Endothelial cell of umbilical vein (primary cell): ENCODE results near the gene TCERG1L. TPM values are rescaled to one million over a fixed set of nuclear protein-coding genes. Genes with fewer than 3 reads are reported as not detected.

Experiments
- BruUV-seq: library from RNA; stranded (reverse); fragments of 400-500 nt; replicated peaks from 2 replicates; lab custom pipeline; 2021; lab: Mats Ljungman, UMichigan
- CTCF ChIA-PET: fragments of 300-600, 350-600 bp; sonication (Branson Sonifier 250); formaldehyde crosslinking; loops from one replicate; lab custom pipeline; 2021; ENCODE audit warnings: antibody characterized with exemption, inconsistent platforms; lab: Charles Lee
- POLR2A ChIA-PET: fragments of 300-600, 350-600 bp; sonication (Branson Sonifier 250); formaldehyde crosslinking; loops from one replicate; lab custom pipeline; 2021; ENCODE audit warnings: antibody characterized with exemption, inconsistent platforms; lab: Charles Lee
- DNase-seq: peaks from one replicate; pipeline ENCODE4 v3.0.0-alpha.2; 2011; ENCODE audit warnings: low read depth, low spot score
- FAIRE-seq: peaks from 2 replicates; lab custom pipeline; 2011; peaks lifted over from hg19 to GRCh38; lab: Jason Lieb, UNC
- H2AFZ ChIP-seq: 2 replicates; pipeline ENCODE4 v1.6.0; 2012; ENCODE audit warnings: low read depth, low read length, control low read depth, inconsistent platforms
- H3K27ac ChIP-seq: 2 replicates; pipeline ENCODE4 v1.5.1; 2011; ENCODE audit warnings: low read depth, mild to moderate bottlenecking, control low read depth, low read length, moderate library complexity; ENCODE audit not compliant: insufficient read depth
- H3K27me3 ChIP-seq, 2 experiments: 2 replicates each; pipeline versions ENCODE4 v1.6.0 to v1.6.1; 2011; ENCODE audit warnings: low read length in 2 of 2, mixed read lengths in 1 of 2; ENCODE audit not compliant: control insufficient read depth in 2 of 2, insufficient read depth in 2 of 2
- H3K36me3 ChIP-seq, 2 experiments: 2 replicates in 1 of 2; 3 replicates in 1 of 2; pipeline ENCODE4 v1.5.1; 2011; ENCODE audit warnings: low read length in 2 of 2, mild to moderate bottlenecking in 1 of 2, moderate library complexity in 1 of 2; ENCODE audit not compliant: control insufficient read depth in 2 of 2, insufficient read depth in 2 of 2; ENCODE audit errors: extremely low read depth in 1 of 2
- H3K4me1 ChIP-seq: 3 replicates; pipeline ENCODE4 v1.5.1; 2011; ENCODE audit warnings: mild to moderate bottlenecking, low read length; ENCODE audit not compliant: control insufficient read depth, insufficient read depth; ENCODE audit errors: extremely low read depth
- H3K4me2 ChIP-seq: 2 replicates; pipeline ENCODE4 v1.6.1; 2011; ENCODE audit warnings: low read length, control low read depth, mixed read lengths; ENCODE audit not compliant: insufficient read depth
- H3K4me3 ChIP-seq, 3 experiments: fragments of 200-600 bp in 1 of 3; sonication (generic), shearing (Covaris generic) in 1 of 3; replicated peaks in 1 of 3; 2 replicates each; pipeline ENCODE4 v1.5.1; 2011 to 2016; ENCODE audit warnings: control low read depth in 3 of 3, low read length in 3 of 3, mild to moderate bottlenecking in 2 of 3, inconsistent platforms in 1 of 3, low read depth in 1 of 3, moderate library complexity in 1 of 3; ENCODE audit not compliant: insufficient read depth in 1 of 3
- H3K79me2 ChIP-seq: 2 replicates; pipeline ENCODE4 v1.6.0; 2012; ENCODE audit warnings: low read length, inconsistent platforms; ENCODE audit not compliant: control insufficient read depth, insufficient read depth
- H3K9ac ChIP-seq: replicated peaks from 2 replicates; pipeline ENCODE3; 2011; ENCODE audit warnings: low read length, control low read depth; ENCODE audit not compliant: insufficient read depth; ENCODE audit errors: extremely low read depth
- H3K9me1 ChIP-seq: replicated peaks from 3 replicates; pipeline ENCODE4 v1.6.0; 2011; ENCODE audit warnings: mild to moderate bottlenecking, low read length; ENCODE audit not compliant: control insufficient read depth, insufficient read depth; ENCODE audit errors: extremely low read depth
- H3K9me3 ChIP-seq: replicated peaks from 2 replicates; pipeline ENCODE4 v1.5.1; 2012; ENCODE audit warnings: low read length, inconsistent platforms; ENCODE audit not compliant: control insufficient read depth, insufficient read depth
- H4K20me1 ChIP-seq: replicated peaks from 2 replicates; pipeline ENCODE3; 2011; ENCODE audit warnings: mild to moderate bottlenecking, low read length; ENCODE audit not compliant: control insufficient read depth, insufficient read depth; ENCODE audit errors: extremely low read depth
- EZH2 ChIP-seq: IDR thresholded peaks from 2 replicates; pipeline ENCODE4 v1.6.1; 2012; ENCODE audit warnings: borderline replicate concordance, low read depth, mild to moderate bottlenecking, moderate library complexity, low read length, inconsistent platforms; ENCODE audit not compliant: severe bottlenecking
- FOS ChIP-seq: IDR thresholded peaks from 2 replicates; pipeline ENCODE4 v1.6.1; 2011; ENCODE audit warnings: mild to moderate bottlenecking, low read length, moderate library complexity, borderline replicate concordance; ENCODE audit not compliant: insufficient read depth
- GATA2 ChIP-seq: IDR thresholded peaks from 2 replicates; pipeline ENCODE4 v1.7.0; 2011; ENCODE audit warnings: low read depth, mild to moderate bottlenecking, moderate library complexity, mixed read lengths, low read length; ENCODE audit not compliant: insufficient read length, insufficient read depth
- JUN ChIP-seq: IDR thresholded peaks from 2 replicates; pipeline ENCODE4 v1.6.1; 2011; ENCODE audit warnings: borderline replicate concordance, low read depth; ENCODE audit not compliant: insufficient read length, insufficient read depth
- MYC ChIP-seq: IDR thresholded peaks from one replicate; pipeline ENCODE4 v1.6.1; 2011; ENCODE audit warnings: mild to moderate bottlenecking, low read depth, low read length
- POLR2A ChIP-seq: IDR thresholded peaks from 2 replicates; pipeline ENCODE4 v1.6.1; 2012; ENCODE audit warnings: low read depth, mild to moderate bottlenecking, control low read depth, low read length
- POLR2AphosphoS5 ChIP-seq: IDR thresholded peaks from 2 replicates; pipeline ENCODE4 v1.6.1; 2012; ENCODE audit warnings: low read depth, mild to moderate bottlenecking, control low read depth, low read length, moderate library complexity; ENCODE audit not compliant: insufficient read depth
- dilution Hi-C: fragments of 300-500 bp; cut with MboI; formaldehyde crosslinking; loops from one replicate; pipeline ENCODE4 v1.15.0; 2019; ENCODE audit warnings: low sequenced_read_pairs; ENCODE audit not compliant: extremely low pct_ligation_motif_present
- intact Hi-C: fragments of 100-400 bp; cut with micrococcal nuclease; formaldehyde crosslinking; loops from one replicate; pipeline ENCODE4 v1.10.0; 2022
- polyA plus RNA-seq, 4 experiments: library from polyadenylated mRNA; depleted of rRNA in 3 of 4; stranded (reverse) in 3 of 4; unstranded in 1 of 4; fragments of >200 nt; gene quantifications; 2 replicates each; pipeline versions ENCODE4 v1.2.1 to v1.2.3, GENCODE V29; 2011 to 2012; ENCODE audit warnings: missing spikeins in 1 of 4
- total RNA-seq: library from RNA; stranded (reverse); gene quantifications from 2 replicates; pipeline ENCODE4 v1.2.3, GENCODE V29; 2021
- TF ChIP-seq, protein P1 (sequence below): IDR thresholded peaks from 2 replicates; pipeline ENCODE4 v1.6.1; 2011; ENCODE audit not compliant: insufficient read depth, insufficient read length
- TF ChIP-seq, protein P2 (sequence below), 2 donors: IDR thresholded peaks; 1 replicate in 1 of 2; 2 replicates in 1 of 2; pipeline ENCODE4 v1.5.1; 2011; ENCODE audit warnings: low read length in 2 of 2, mild to moderate bottlenecking in 2 of 2, moderate library complexity in 2 of 2, control low read depth in 1 of 2, inconsistent platforms in 1 of 2, low read depth in 1 of 2; ENCODE audit not compliant: insufficient read depth in 1 of 2; ENCODE audit errors: extremely low read depth in 1 of 2

TCERG1L gene
- total and polyA plus RNA-seq, 2 donors (not counting 3 experiments of a cell fraction or from before 2014, with no cell fraction given) = not detected

DNA sequence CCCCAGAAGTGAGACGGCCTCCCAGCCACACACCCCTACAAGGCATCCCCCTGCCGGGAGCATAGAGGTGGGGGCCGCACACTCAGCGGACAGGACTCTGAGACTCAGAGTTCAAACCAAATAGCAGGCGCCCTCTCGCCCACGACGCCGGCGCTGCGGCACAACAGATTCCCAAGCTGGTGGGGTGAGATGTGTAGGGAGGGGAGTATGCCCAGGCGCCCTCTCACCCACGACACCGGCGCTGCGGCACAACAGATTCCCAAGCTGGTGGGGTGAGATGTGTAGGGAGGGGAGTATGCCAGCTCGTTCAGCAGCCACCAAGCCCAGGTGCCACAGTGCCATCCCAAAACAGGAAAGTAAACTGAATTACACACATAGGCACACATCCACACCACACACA, 64.7 kb downstream of the TCERG1L start:
- no peaks in the 10 kb centered on the region for H3K79me2 ChIP-seq
- POLR2A ChIA-PET = no interaction called here
- H3K4me3 ChIP-seq = no peak overlapping the region
- intact Hi-C loops (no loop called here), dilution Hi-C loops (no loop called here)
- no peaks in the 10 kb centered on the region for H3K4me1 ChIP-seq
- no peak overlapping the region for H3K9ac ChIP-seq
- no peaks in the 10 kb centered on the region for H3K36me3 ChIP-seq
- H3K27ac ChIP-seq = no peak overlapping the region
- no peak overlapping the region for H2AFZ ChIP-seq
- no peaks in the 10 kb centered on the region for H3K9me1 ChIP-seq
- FAIRE-seq (no peak), DNase-seq (no peak)
- BruUV-seq = no TSS peak
- CTCF ChIA-PET = no interaction called here
- no peaks in the 10 kb centered on the region for H4K20me1 ChIP-seq
- TF ChIP-seq POLR2AphosphoS5 (no peak), FOS (no peak)
- TF ChIP-seq, protein P1, sequence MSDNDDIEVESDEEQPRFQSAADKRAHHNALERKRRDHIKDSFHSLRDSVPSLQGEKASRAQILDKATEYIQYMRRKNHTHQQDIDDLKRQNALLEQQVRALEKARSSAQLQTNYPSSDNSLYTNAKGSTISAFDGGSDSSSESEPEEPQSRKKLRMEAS = no peak
- no peak overlapping the region for H3K4me2 ChIP-seq
- H3K9me3 ChIP-seq = peaks cover 6% of the 10 kb centered on the region
- no peaks in the 10 kb centered on the region for H3K27me3 ChIP-seq

DNA sequence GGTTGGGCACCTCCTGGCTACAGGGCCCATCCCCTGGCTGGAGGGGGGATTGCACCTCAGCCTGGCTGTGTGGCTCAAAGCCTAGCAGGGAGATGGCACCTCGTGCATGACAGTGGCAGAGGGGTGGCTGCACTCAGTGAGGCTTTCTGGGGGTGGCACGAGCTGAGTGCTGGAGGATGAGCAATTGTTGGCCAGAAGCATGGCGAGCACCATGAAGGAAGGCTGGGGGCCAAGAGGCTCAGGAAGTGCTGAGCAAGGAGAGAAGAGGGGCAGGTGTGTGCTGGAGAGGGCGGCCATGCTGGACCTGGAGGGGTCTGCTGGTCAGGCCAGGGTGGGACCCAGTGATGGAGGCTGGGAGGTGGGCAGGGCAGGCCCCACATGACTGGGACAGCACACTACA, 65.4 kb downstream of the TCERG1L start:
- dilution Hi-C loops (no loop called here), intact Hi-C loops (no loop called here)
- no TSS peak for BruUV-seq
- DNase-seq (no peak), FAIRE-seq (no peak)
- Histone ChIP-seq H3K9me1 (no peaks in the 10 kb centered on the region), H3K36me3 (no peaks in the 10 kb centered on the region), H3K27me3 (no peaks in the 10 kb centered on the region), H3K79me2 (no peaks in the 10 kb centered on the region), H3K27ac (no peak overlapping the region), H3K4me3 (no peak overlapping the region), H2AFZ (no peak overlapping the region), H4K20me1 (no peaks in the 10 kb centered on the region), H3K9ac (no peak overlapping the region), H3K4me2 (no peak overlapping the region), H3K4me1 (no peaks in the 10 kb centered on the region), H3K9me3 (peaks cover 6% of the 10 kb centered on the region)
- CTCF ChIA-PET = no interaction called here
- TF ChIP-seq FOS (no peak), MYC (no peak), EZH2 (no peak), POLR2A (no peak), POLR2AphosphoS5 (no peak), JUN (no peak), GATA2 (no peak)
- TF ChIP-seq, protein P2, sequence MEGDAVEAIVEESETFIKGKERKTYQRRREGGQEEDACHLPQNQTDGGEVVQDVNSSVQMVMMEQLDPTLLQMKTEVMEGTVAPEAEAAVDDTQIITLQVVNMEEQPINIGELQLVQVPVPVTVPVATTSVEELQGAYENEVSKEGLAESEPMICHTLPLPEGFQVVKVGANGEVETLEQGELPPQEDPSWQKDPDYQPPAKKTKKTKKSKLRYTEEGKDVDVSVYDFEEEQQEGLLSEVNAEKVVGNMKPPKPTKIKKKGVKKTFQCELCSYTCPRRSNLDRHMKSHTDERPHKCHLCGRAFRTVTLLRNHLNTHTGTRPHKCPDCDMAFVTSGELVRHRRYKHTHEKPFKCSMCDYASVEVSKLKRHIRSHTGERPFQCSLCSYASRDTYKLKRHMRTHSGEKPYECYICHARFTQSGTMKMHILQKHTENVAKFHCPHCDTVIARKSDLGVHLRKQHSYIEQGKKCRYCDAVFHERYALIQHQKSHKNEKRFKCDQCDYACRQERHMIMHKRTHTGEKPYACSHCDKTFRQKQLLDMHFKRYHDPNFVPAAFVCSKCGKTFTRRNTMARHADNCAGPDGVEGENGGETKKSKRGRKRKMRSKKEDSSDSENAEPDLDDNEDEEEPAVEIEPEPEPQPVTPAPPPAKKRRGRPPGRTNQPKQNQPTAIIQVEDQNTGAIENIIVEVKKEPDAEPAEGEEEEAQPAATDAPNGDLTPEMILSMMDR (IDR thresholded peaks at IDR 0.05; ENCODE audit: extremely low read depth in 1 of 2, insufficient read depth in 1 of 2, low read depth in 1 of 2, low read length in 2 of 2) = no peak
- TF ChIP-seq, protein P1 = no peak
- POLR2A ChIA-PET = no interaction called here
